ENCODE results near the gene RAB33A. TPM values are rescaled to one million over a fixed set of nuclear protein-coding genes. Genes with fewer than 3 reads are reported as not detected.

RAB33A gene
- polyA plus RNA-seq, 2 of the 4 experiments (the other 2 are of a cell fraction), result 0.31 to 0.32 TPM

DNA sequence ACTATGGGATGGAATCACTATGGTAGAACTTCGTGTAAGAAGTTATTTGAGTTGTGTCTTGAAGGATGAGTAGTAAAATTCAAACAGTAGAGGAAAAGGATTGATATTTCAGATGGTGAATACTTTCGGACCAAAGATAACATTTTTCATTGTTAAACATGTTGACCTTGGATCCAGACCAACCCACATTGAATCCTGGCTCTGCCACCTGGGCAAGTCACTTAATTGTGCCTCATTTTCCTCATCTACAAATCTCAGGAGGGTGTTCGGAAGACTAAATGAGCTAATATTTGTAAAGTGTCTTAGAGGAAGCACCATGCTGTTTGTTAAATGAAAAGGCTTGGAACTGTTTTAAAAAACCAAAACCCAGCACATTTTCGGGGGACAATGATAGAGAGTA, 4.7 kb upstream of the RAB33A start:
- whole genome bisulfite sequencing (ENCODE audit: missing lambda C conversion rate), result 52% methylated on average over 4 of the region's 4 CpGs
- FAIRE-seq (no peak), DNase-seq (ENCODE audit: low read depth in 1 of 2, low spot score in 1 of 2) (no peak), ATAC-seq (no peak)
- peak overlapping the region; percentile 73; the same call in 2 of the 3 replicates for H3K4me3 ChIP-seq
- POLR2A ChIA-PET, result no interaction called here
- CTCF ChIA-PET, result no interaction called here
- TF ChIP-seq, protein P1, sequence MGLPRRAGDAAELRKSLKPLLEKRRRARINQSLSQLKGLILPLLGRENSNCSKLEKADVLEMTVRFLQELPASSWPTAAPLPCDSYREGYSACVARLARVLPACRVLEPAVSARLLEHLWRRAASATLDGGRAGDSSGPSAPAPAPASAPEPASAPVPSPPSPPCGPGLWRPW (IDR thresholded peaks at IDR 0.05), result no peak
- TF ChIP-seq FOSB (CRISPR knock-in tag; IDR thresholded peaks at IDR 0.05), result no peak
- no peak for TF ChIP-seq ZFP36 (IDR thresholded peaks at IDR 0.05; ENCODE audit: borderline replicate concordance, partially characterized antibody)
- TF ChIP-seq ZC3H11A (IDR thresholded peaks at IDR 0.05), result no peak
- TF ChIP-seq NPAS2 (CRISPR knock-in tag; IDR thresholded peaks at IDR 0.05; ENCODE audit: borderline replicate concordance), result no peak
- no peak for TF ChIP-seq CHD4 (IDR thresholded peaks at IDR 0.05; ENCODE audit: borderline replicate concordance)
- TF ChIP-seq, protein P2, sequence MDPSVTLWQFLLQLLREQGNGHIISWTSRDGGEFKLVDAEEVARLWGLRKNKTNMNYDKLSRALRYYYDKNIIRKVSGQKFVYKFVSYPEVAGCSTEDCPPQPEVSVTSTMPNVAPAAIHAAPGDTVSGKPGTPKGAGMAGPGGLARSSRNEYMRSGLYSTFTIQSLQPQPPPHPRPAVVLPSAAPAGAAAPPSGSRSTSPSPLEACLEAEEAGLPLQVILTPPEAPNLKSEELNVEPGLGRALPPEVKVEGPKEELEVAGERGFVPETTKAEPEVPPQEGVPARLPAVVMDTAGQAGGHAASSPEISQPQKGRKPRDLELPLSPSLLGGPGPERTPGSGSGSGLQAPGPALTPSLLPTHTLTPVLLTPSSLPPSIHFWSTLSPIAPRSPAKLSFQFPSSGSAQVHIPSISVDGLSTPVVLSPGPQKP (IDR thresholded peaks at IDR 0.05; ENCODE audit: low read depth, low read length), result no peak
- peak overlapping the region in 1 of 2 experiments; percentile 96; a peak in 1 of 6 replicates for H3K27ac ChIP-seq
- H3K4me2 ChIP-seq, result peak overlapping the region; percentile 86
- H3K4me1 ChIP-seq, result peaks cover 26% of the 10 kb centered on the region
- H3K9me3 ChIP-seq, result no peaks in the 10 kb centered on the region

DNA sequence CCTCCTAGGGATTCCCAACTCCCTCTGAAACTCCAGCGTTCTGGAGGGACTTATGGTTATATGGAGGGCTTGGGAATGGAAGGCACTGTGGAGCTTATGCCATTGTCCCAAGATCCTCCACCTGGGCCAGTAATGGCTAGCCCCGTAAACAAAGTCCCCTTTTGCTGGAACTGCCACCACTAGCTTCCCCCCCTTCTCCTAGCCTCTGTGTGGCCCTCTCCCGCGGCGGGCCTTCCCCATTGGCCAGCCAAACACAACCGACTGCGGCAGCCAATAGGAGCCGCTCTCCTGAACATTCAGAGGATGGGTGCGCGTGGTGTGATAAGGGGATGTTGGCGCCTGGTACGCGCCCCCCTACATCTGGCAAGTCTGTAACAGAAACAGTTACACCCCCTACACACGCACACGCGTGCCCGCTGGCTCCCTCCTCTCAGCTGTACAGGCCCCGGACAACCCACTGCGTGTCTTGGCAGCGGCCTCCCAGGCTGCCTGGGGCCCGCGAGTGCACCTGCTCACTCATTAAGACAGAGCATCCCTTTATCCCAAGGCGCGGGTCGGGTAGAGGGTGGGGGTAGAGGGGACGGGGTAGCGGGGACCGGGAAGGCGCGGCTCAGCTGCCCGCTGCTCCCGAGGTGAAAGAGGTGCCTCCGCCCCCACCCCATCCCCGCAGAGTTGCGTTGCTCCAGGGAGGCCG, 863 bp upstream of the RAB33A start:
- FAIRE-seq, result no peak
- H3K4me3 ChIP-seq, result peak overlapping the region; percentile 84
- CTCF ChIA-PET, result interaction anchor here (0.8 to 2.2 kb wide), 5 partner anchors 15 to 245 kb away, joined by 3 to 8 read pairs (median 4); no protein-coding TSS in a partner anchor

DNA sequence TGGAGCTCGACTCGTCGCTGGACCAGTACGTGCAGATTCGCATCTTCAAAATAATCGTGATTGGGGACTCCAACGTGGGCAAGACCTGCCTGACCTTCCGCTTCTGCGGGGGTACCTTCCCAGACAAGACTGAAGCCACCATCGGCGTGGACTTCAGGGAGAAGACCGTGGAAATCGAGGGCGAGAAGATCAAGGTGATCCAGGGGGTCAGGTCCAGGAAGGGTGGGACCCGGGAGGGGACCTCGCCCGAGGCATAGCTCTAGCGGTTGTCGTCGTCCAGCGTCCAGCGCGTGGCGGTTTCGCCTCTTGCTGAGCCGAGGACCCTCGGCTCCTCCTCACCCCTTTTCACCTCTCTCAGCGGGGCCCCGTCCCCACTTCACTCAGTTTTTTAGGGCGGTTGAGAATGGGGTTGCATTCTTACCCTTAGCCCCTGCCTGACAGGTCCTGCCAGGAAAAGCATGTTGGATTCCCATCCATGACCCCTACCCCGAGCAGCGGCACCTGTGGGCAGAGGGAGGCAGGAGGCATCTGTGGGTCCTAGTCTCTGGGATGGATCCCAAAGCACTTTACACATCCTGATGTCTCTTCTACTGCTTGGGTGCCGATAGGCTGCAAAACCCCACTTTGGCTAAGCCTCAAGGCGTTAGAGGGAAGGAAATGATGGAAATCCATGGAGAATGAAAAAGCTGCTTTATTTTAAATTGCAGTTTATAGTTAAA, 524 bp downstream of the RAB33A start:
- ChIA-PET CTCF (interaction anchor here (1.0 to 1.2 kb wide), 2 partner anchors 20 to 111 kb away, joined by 3 to 5 read pairs; no protein-coding TSS in a partner anchor), POLR2A (no interaction called here)
- Histone ChIP-seq H3K4me3 (peak overlapping the region; percentile 84; the same call in 2 of the 3 replicates), H3K27ac (peak overlapping the region in 1 of 2 experiments; percentile 83; a peak in 2 of 6 replicates), H3K4me2 (peak overlapping the region; percentile 98), H3K9me3 (no peaks in the 10 kb centered on the region), H3K4me1 (peaks cover 26% of the 10 kb centered on the region; the same call in 2 of the 3 replicates)
- ATAC-seq, result no peak
- no peak for DNase-seq (ENCODE audit: low read depth in 1 of 2, low spot score in 1 of 2)
- FAIRE-seq, result no peak
- no peak for TF ChIP-seq NR3C1 (IDR thresholded peaks at IDR 0.05)
- no peak for TF ChIP-seq POLR2A (IDR thresholded peaks at IDR 0.05; ENCODE audit: low read length)
- no peak for TF ChIP-seq MYC (IDR thresholded peaks at IDR 0.05; ENCODE audit: borderline replicate concordance, low read length)
- no peak for TF ChIP-seq CHD4 (IDR thresholded peaks at IDR 0.05; ENCODE audit: borderline replicate concordance)
- TF ChIP-seq, protein P3, sequence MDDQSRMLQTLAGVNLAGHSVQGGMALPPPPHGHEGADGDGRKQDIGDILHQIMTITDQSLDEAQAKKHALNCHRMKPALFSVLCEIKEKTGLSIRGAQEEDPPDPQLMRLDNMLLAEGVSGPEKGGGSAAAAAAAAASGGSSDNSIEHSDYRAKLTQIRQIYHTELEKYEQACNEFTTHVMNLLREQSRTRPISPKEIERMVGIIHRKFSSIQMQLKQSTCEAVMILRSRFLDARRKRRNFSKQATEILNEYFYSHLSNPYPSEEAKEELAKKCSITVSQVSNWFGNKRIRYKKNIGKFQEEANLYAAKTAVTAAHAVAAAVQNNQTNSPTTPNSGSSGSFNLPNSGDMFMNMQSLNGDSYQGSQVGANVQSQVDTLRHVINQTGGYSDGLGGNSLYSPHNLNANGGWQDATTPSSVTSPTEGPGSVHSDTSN (IDR thresholded peaks at IDR 0.05), result no peak
- TF ChIP-seq, protein P4, sequence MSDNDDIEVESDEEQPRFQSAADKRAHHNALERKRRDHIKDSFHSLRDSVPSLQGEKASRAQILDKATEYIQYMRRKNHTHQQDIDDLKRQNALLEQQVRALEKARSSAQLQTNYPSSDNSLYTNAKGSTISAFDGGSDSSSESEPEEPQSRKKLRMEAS (IDR thresholded peaks at IDR 0.05), result no peak
- no peak for TF ChIP-seq GATA3 (IDR thresholded peaks at IDR 0.05; ENCODE audit: borderline replicate concordance)
- no peak for TF ChIP-seq ZC3H11A (IDR thresholded peaks at IDR 0.05)
- TF ChIP-seq NPAS2 (CRISPR knock-in tag; IDR thresholded peaks at IDR 0.05; ENCODE audit: borderline replicate concordance), result no peak
- TF ChIP-seq, protein P5, sequence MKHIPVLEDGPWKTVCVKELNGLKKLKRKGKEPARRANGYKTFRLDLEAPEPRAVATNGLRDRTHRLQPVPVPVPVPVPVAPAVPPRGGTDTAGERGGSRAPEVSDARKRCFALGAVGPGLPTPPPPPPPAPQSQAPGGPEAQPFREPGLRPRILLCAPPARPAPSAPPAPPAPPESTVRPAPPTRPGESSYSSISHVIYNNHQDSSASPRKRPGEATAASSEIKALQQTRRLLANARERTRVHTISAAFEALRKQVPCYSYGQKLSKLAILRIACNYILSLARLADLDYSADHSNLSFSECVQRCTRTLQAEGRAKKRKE (CRISPR knock-in tag; IDR thresholded peaks at IDR 0.05; ENCODE audit: low read depth), result no peak
- TF ChIP-seq NFE2L2 (conservative IDR thresholded peaks at IDR 0.05; ENCODE audit: low read length), result no peak
- 95% methylated on average over 23 of the region's 34 CpGs for WGBS (ENCODE audit: missing lambda C conversion rate)

More for the DNA sequence above, 863 bp upstream of the RAB33A start:
- Histone ChIP-seq H3K27ac (peak overlapping the region; percentile 66 to 83), H3K4me1 (peaks cover 25% of the 10 kb centered on the region; the same call in 2 of the 3 replicates), H3K9me3 (no peaks in the 10 kb centered on the region), H3K4me2 (peak overlapping the region; percentile 98)
- ATAC-seq, result peak; percentile 86 to 90
- WGBS (ENCODE audit: missing lambda C conversion rate), result 5% methylated on average over 8 of the region's 36 CpGs
- TF ChIP-seq EHF (CRISPR knock-in tag; IDR thresholded peaks at IDR 0.05) (no peak), HOXB13 (CRISPR knock-in tag; IDR thresholded peaks at IDR 0.05; ENCODE audit: low read depth) (no peak), RFX5 (IDR thresholded peaks at IDR 0.05) (no peak), EHMT2 (IDR thresholded peaks at IDR 0.05; ENCODE audit: low read depth) (no peak), NR3C1 (IDR thresholded peaks at IDR 0.05) (no peak), TP53 (CRISPR knock-in tag; IDR thresholded peaks at IDR 0.05) (no peak), KDM1A (IDR thresholded peaks at IDR 0.05; ENCODE audit: low read depth) (no peak), PHF8 (IDR thresholded peaks at IDR 0.05; ENCODE audit: borderline replicate concordance, low read depth) (peak; percentile 34; the same call in 1 of the 2 replicates)
- TF ChIP-seq, protein P4 (IDR thresholded peaks at IDR 0.05), result peak; percentile 32; the same call in 1 of the 2 replicates
- TF ChIP-seq, protein P2 (IDR thresholded peaks at IDR 0.05; ENCODE audit: low read depth, low read length), result no peak
- TF ChIP-seq, protein P6, sequence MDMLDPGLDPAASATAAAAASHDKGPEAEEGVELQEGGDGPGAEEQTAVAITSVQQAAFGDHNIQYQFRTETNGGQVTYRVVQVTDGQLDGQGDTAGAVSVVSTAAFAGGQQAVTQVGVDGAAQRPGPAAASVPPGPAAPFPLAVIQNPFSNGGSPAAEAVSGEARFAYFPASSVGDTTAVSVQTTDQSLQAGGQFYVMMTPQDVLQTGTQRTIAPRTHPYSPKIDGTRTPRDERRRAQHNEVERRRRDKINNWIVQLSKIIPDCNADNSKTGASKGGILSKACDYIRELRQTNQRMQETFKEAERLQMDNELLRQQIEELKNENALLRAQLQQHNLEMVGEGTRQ (IDR thresholded peaks at IDR 0.05), result no peak
- DNase-seq (ENCODE audit: low read depth in 1 of 2, low spot score in 1 of 2), result peak; percentile 59 to 70
- POLR2A ChIA-PET, result no interaction called here
